ENCODE measurements around the gene PSMA7.

DNA sequence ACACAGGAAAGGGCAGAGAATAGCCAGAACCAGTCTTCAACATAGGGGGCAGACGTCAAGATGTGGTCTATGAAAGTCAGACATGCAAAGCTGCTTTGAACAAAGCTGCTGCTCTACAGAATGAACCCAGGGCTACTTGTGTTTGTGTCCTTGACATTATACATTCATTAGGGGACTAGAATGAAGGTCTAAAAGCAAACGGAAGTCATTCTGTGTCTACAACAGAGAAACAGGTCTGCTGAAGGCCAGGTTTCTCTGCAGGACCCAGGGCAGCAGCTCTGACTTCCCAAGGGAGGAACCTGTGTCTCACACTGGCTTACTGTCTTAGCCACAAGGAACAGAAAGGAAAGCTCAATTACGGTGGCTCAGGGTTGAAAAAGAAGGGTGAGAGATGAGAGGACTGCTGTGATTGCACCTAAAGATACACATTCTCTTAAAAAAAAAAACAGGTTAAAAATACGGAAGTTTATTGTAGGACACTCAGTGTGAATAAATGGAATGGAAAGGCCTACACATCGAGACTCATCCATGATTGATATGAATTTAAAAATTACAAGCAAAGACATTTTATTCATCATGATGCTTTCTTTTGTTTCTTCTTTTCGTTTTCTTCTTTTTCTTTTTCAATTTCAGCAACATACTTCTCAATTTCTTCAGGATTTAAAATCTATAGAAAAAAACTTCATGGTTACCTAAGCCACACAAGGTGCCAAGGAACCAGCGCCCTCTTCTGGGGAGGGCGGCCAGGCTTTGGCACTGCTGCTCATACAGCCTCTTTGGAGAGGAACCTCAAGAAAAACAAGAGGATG lies 6.7 kb downstream of the PSMA7 start:
- TF ChIP-seq, protein P1, sequence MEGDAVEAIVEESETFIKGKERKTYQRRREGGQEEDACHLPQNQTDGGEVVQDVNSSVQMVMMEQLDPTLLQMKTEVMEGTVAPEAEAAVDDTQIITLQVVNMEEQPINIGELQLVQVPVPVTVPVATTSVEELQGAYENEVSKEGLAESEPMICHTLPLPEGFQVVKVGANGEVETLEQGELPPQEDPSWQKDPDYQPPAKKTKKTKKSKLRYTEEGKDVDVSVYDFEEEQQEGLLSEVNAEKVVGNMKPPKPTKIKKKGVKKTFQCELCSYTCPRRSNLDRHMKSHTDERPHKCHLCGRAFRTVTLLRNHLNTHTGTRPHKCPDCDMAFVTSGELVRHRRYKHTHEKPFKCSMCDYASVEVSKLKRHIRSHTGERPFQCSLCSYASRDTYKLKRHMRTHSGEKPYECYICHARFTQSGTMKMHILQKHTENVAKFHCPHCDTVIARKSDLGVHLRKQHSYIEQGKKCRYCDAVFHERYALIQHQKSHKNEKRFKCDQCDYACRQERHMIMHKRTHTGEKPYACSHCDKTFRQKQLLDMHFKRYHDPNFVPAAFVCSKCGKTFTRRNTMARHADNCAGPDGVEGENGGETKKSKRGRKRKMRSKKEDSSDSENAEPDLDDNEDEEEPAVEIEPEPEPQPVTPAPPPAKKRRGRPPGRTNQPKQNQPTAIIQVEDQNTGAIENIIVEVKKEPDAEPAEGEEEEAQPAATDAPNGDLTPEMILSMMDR (conservative IDR thresholded peaks at IDR 0.05 in 1 of 2, IDR thresholded peaks at IDR 0.05 in 1 of 2; ENCODE audit: extremely low read depth in 1 of 2, insufficient read depth in 1 of 2, low read depth in 1 of 2, low read length in 2 of 2) = peak; percentile 85 to 86
- no peak for TF ChIP-seq EZH2 (IDR thresholded peaks at IDR 0.05; ENCODE audit: borderline replicate concordance, low read length)
